OCI-LY3 (cell line): ENCODE measurements around the gene EIF3K.

ENCODE experiments used
- CTCF ChIP-seq: fragments of 200-600, 300-600 bp; sonication (generic); IDR thresholded peaks from 2 replicates; pipeline ENCODE4 v1.5.1; 2014; ENCODE audit warnings: antibody characterized with exemption, low read length, low read depth
- EZH2phosphoT487 ChIP-seq: fragments of 200-600 bp; shearing (Covaris generic); IDR thresholded peaks from 2 replicates; pipeline ENCODE4 v1.6.1; 2018; ENCODE audit warnings: antibody characterized with exemption, mixed run types, low read depth

DNA sequence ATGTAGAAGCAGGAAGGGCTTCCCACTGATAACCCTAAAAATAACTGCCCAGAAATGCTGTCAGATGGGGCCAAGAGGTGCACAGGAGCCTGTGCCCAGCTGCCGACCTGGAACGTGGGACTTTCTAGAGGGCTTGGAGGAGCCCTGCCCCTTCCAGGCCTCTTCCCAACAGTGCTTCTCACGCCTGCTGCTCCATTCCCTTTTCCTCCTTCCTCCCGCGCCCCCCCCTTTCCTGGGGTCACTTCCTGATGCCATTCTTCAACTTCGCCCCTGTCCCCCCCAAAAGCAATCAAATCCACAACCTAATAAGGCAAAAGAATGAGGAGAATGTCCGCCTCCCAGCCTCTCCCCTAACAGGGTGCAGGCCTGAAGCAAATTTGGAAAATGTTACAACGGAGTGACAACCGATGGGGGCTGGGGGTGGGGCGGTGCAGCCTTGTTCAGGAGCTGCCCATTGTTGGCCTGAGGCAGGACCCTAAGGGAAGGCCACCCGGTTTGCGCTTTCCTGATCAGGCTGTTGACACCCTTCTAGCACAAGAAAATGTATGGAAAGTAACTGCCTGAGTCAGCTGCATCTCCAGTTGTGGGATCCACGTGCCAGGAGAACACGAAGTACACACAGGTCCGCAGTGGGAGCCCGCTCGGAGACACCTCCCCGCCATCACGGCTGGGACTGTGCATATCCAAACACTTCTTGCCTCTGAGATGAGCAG, 47.1 kb downstream of the EIF3K start:
- no peak for TF ChIP-seq CTCF
- TF ChIP-seq EZH2phosphoT487, result no peak
